22Rv1 (cell line): ENCODE results near the gene MYL7.

Source experiments
- CTCF ChIP-seq: fragments of 450-650 bp; IDR thresholded peaks from 2 replicates; pipeline ENCODE4 v1.5.1; 2017; ENCODE audit warnings: mild to moderate bottlenecking
- ZFX ChIP-seq: fragments of 450-650 bp; IDR thresholded peaks from 2 replicates; pipeline ENCODE4 v1.6.1; 2017; ENCODE audit warnings: antibody characterized with exemption, borderline replicate concordance

GRCh38 chr7:44101303-44101965, 39.7 kb downstream of the MYL7 start:
- no peak for TF ChIP-seq CTCF
- no peak for TF ChIP-seq ZFX
